GM21423 (cell line): ENCODE results near the gene PTPRU.
A peak's percentile ranks its signal among the peaks of the same experiment; 100 is the strongest.
"Not testable (repeated sequence)": the region's sequence is repeated elsewhere in the genome, so short reads cannot be mapped to it uniquely, and the experiment has no call there.

Experiments
- ATAC-seq: cut with Tn5 transposase; IDR thresholded peaks from one replicate; pipeline ENCODE4 v1.9.1; 2021; ENCODE audit warnings: mild to moderate bottlenecking, moderate library complexity; ENCODE audit not compliant: unreplicated experiment

The PTPRU gene

GRCh38 chr1:29221296-29221695 is 15.0 kb upstream of the PTPRU start:
- ATAC-seq, result no peak

GRCh38 chr1:29222260-29222659 is 14.1 kb upstream of the PTPRU start:
- ATAC-seq, result not testable (repeated sequence)

- no peak for ATAC-seq
Measured at GRCh38 chr1:29222686-29223085, 13.6 kb upstream of the PTPRU start.

- no peak for ATAC-seq
Measured at GRCh38 chr1:29223521-29223920, 12.8 kb upstream of the PTPRU start.

GRCh38 chr1:29224356-29224837 is 11.9 kb upstream of the PTPRU start:
- ATAC-seq, result no peak

- ATAC-seq, result no peak
Measured at GRCh38 chr1:29225361-29225760, 11.0 kb upstream of the PTPRU start.

GRCh38 chr1:29227511-29227910 is 8.8 kb upstream of the PTPRU start:
- ATAC-seq, result no peak

- no peak for ATAC-seq
Measured at GRCh38 chr1:29230204-29230552, 6.1 kb upstream of the PTPRU start.

- peak; percentile 94 for ATAC-seq
Measured at GRCh38 chr1:29230553-29231378, 5.6 kb upstream of the PTPRU start, which contains the start of gene MECR. Gene MECR, minus strand, starts transcription at chr1:29230934. Its CDS starts 28 bp downstream, at chr1:29230906.

GRCh38 chr1:29232387-29232786 is 3.9 kb upstream of the PTPRU start:
- ATAC-seq, result no peak

GRCh38 chr1:29233693-29234092 is 2.6 kb upstream of the PTPRU start:
- no peak for ATAC-seq

- ATAC-seq, result no peak
Measured at GRCh38 chr1:29234471-29234870, 1.9 kb upstream of the PTPRU start.

GRCh38 chr1:29234881-29235280 is 1.4 kb upstream of the PTPRU start:
- not testable (repeated sequence) for ATAC-seq

- no peak for ATAC-seq
Measured at GRCh38 chr1:29236712-29237128, 398 bp downstream of the PTPRU start.

- no peak for ATAC-seq
Measured at GRCh38 chr1:29237129-29237821, 953 bp downstream of the PTPRU start.

GRCh38 chr1:29237852-29238619 is 1.7 kb downstream of the PTPRU start:
- no peak for ATAC-seq

GRCh38 chr1:29238620-29239002 is 2.3 kb downstream of the PTPRU start:
- ATAC-seq, result no peak

GRCh38 chr1:29239142-29239541 is 2.8 kb downstream of the PTPRU start:
- no peak for ATAC-seq

- no peak for ATAC-seq
Measured at GRCh38 chr1:29240400-29240837, 4.1 kb downstream of the PTPRU start.

- ATAC-seq, result no peak
Measured at GRCh38 chr1:29240986-29241385, 4.7 kb downstream of the PTPRU start.
